Stimulated activated CD8-positive, alpha-beta memory T cell treated with anti-CD3 and anti-CD28 coated beads, Interleukin-12 subunit alpha, Interleukin-12 subunit beta, amount 100 ng/mL, for 4 hours (primary cell): ENCODE results near the gene EPS8L3.
"Not testable (repeated sequence)": the region's sequence is repeated elsewhere in the genome, so short reads cannot be mapped to it uniquely, and the experiment has no call there.

Source experiments
- DNase-seq: peaks from one replicate; pipeline ENCODE4 v3.0.0-alpha.2; 2020; ENCODE audit warnings: low read depth

EPS8L3 gene

GRCh38 chr1:109708949-109709348, 54.8 kb downstream of the EPS8L3 start:
- not testable (repeated sequence) for DNase-seq

- DNase-seq: no peak
These were observed 58.3 kb downstream of the EPS8L3 start for GRCh38 chr1:109705411-109705810.

GRCh38 chr1:109704173-109704572, 59.5 kb downstream of the EPS8L3 start:
- DNase-seq: no peak

GRCh38 chr1:109702940-109703339, 60.8 kb downstream of the EPS8L3 start:
- DNase-seq: not testable (repeated sequence)
